CD4-positive, alpha-beta T cell treated with Interleukin-21 for 1 hour (primary cell): ENCODE measurements around the gene STARD5.
A peak's percentile ranks its signal among the peaks of the same experiment; 100 is the strongest.
"Not testable (repeated sequence)": the region's sequence is repeated elsewhere in the genome, so short reads cannot be mapped to it uniquely, and the experiment has no call there.

ENCODE experiments used
- DNase-seq: peaks from one replicate; pipeline ENCODE4 v3.0.0-alpha.2; 2020

Gene STARD5

GRCh38 chr15:81336568-81336967, 12.6 kb upstream of the STARD5 start:
- DNase-seq = peak; percentile 63

GRCh38 chr15:81335631-81336030, 11.7 kb upstream of the STARD5 start:
- DNase-seq = no peak

GRCh38 chr15:81334768-81335435, 11.0 kb upstream of the STARD5 start:
- no peak for DNase-seq

- no peak for DNase-seq
Observed at GRCh38 chr15:81333363-81333762, 9.4 kb upstream of the STARD5 start.

GRCh38 chr15:81332326-81332725, 8.4 kb upstream of the STARD5 start:
- DNase-seq = no peak

- DNase-seq = no peak
Observed at GRCh38 chr15:81331600-81331999, 7.7 kb upstream of the STARD5 start.

GRCh38 chr15:81331141-81331540, 7.2 kb upstream of the STARD5 start:
- not testable (repeated sequence) for DNase-seq

- DNase-seq = no peak
Observed at GRCh38 chr15:81330366-81331090, 6.6 kb upstream of the STARD5 start.

- no peak for DNase-seq
Observed at GRCh38 chr15:81329446-81329845, 5.5 kb upstream of the STARD5 start.

GRCh38 chr15:81327516-81327915, 3.6 kb upstream of the STARD5 start:
- DNase-seq = no peak

GRCh38 chr15:81326466-81327212, 2.7 kb upstream of the STARD5 start:
- DNase-seq = no peak

GRCh38 chr15:81323559-81323943, 390 bp downstream of the STARD5 start:
- DNase-seq = no peak

- no peak for DNase-seq
Observed at GRCh38 chr15:81322676-81323253, 1.2 kb downstream of the STARD5 start.

GRCh38 chr15:81321667-81322066, 2.3 kb downstream of the STARD5 start:
- DNase-seq = no peak

GRCh38 chr15:81317642-81318017, 6.3 kb downstream of the STARD5 start:
- DNase-seq = no peak

- DNase-seq = no peak
Observed at GRCh38 chr15:81316267-81316666, 7.7 kb downstream of the STARD5 start.

- peak; percentile 24 for DNase-seq
Observed at GRCh38 chr15:81315452-81316175, 8.3 kb downstream of the STARD5 start.

- no peak for DNase-seq
Observed at GRCh38 chr15:81314378-81314777, 9.6 kb downstream of the STARD5 start.

GRCh38 chr15:81313686-81314085, 10.3 kb downstream of the STARD5 start:
- DNase-seq = no peak

- DNase-seq = no peak
Observed at GRCh38 chr15:81312790-81313543, 11.0 kb downstream of the STARD5 start.

- peak; percentile 27 for DNase-seq
Observed at GRCh38 chr15:81311752-81312464, 12.0 kb downstream of the STARD5 start.
